GM12801 (cell line): ENCODE results near the gene HS3ST1.

Experiments used
- TF ChIP-seq, protein P1 (sequence below): IDR thresholded peaks from one replicate; pipeline ENCODE4 v1.5.1; 2011; ENCODE audit warnings: control low read depth; ENCODE audit not compliant: insufficient read length; ENCODE audit errors: extremely low read depth

Gene HS3ST1

DNA sequence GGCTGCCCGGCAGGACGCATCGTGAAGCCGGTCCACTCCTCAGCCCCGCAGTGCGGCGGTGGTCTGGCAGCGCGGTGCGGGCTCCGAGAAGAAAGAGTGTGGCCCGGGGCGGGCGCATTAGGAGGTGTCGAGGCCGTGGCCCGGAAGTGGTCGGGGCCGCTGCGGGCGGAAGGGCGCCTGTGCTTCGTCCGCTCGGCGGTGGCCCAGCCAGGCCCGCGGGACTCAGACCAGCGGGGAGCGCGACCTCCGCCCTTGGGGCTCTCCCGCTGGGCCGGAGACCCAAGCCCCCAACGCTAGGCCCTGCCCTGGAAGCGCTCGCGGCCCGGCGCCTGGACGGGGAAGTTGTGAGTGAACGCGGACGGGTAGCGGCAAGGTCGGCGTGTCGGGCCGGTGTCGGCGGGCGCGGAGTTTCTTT, 60.0 kb downstream of the HS3ST1 start:
- TF ChIP-seq, protein P1, sequence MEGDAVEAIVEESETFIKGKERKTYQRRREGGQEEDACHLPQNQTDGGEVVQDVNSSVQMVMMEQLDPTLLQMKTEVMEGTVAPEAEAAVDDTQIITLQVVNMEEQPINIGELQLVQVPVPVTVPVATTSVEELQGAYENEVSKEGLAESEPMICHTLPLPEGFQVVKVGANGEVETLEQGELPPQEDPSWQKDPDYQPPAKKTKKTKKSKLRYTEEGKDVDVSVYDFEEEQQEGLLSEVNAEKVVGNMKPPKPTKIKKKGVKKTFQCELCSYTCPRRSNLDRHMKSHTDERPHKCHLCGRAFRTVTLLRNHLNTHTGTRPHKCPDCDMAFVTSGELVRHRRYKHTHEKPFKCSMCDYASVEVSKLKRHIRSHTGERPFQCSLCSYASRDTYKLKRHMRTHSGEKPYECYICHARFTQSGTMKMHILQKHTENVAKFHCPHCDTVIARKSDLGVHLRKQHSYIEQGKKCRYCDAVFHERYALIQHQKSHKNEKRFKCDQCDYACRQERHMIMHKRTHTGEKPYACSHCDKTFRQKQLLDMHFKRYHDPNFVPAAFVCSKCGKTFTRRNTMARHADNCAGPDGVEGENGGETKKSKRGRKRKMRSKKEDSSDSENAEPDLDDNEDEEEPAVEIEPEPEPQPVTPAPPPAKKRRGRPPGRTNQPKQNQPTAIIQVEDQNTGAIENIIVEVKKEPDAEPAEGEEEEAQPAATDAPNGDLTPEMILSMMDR = no peak

- TF ChIP-seq, protein P1 = no peak
These were observed 61.3 kb downstream of the HS3ST1 start for GRCh38 chr4:11367371-11367770.

DNA sequence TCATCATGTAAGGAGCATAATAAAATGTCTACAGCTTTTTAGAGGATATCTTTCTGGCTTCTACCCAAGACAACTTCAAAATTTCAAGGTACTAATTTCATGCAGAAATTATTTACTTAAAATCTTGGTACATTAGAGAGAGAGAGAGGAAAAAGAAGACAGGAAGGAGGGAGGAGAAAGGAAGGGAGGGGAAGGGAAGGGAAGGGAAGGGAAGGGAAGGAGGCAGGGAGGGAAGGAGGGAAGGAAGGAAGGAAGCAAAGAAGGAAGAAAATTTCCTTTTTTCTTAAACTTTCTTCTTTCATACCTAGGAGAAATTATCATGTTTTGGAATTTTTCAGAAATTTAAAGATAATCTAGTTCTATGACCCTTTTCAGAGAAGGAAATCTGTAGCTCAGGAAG, 61.8 kb downstream of the HS3ST1 start:
- TF ChIP-seq, protein P1 = no peak

- TF ChIP-seq, protein P1 = no peak
These were observed 63.7 kb downstream of the HS3ST1 start for GRCh38 chr4:11365039-11365438.

DNA sequence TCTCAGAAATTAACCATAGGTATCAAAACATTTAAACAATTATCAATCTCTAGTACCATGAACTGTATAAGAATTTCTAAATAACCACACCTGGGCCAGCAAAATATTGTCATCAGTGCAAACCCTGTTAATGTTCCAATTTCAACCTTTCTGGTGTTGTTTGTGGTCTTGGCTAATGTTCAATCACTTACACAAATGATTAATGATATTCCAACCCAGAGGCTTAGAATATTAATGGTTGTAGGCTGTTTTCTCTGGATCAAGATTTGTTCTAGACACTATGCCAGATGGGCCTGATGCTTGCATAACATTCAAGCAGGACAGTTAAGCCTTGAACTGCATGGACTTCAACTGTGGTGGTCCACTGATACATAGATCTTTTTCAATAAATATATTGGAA, 69.1 kb downstream of the HS3ST1 start:
- TF ChIP-seq, protein P1 = no peak

DNA sequence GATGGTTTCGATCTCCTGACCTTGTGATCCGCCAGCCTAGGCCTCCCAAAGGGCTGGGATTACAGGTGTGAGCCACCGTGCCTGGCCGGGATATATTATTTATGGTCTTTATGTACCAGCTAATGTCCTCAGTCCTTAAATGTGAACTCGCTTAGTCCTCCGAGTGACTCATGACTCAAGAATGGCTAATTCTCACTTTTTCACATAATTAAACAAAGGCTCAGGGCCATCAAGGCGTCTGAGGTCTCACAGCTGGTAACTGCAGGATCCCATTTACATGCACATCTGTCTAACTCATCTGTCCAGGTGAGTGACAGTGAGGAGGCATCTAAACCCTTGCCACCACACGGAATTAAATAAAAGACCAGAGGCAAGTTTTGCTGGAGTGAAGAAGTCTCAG, 73.5 kb downstream of the HS3ST1 start:
- TF ChIP-seq, protein P1 = no peak

- TF ChIP-seq, protein P1 = no peak
These were observed 74.2 kb downstream of the HS3ST1 start for GRCh38 chr4:11354531-11354930.
